B cell (primary cell): Measurements from ENCODE around the gene EMP1. TPM values are rescaled to one million over a fixed set of nuclear protein-coding genes. Genes with fewer than 3 reads are reported as not detected.

Source experiments
- ATAC-seq: fragments of 200-7000 bp; cut with Tn5 transposase; one replicate; pipeline ENCODE4 v1.10.0; 2021; ENCODE audit warnings: low read depth, mild to moderate bottlenecking, moderate number of reproducible peaks, moderate library complexity
- CTCF ChIA-PET: fragments of 350-600 bp; sonication (Branson Sonifier 250); formaldehyde crosslinking; loops from one replicate; lab custom pipeline; 2021; ENCODE audit warnings: antibody characterized with exemption, inconsistent platforms; lab: Charles Lee
- POLR2A ChIA-PET: fragments of 350-600 bp; sonication (Branson Sonifier 250); formaldehyde crosslinking; loops from one replicate; lab custom pipeline; 2021; ENCODE audit warnings: antibody characterized with exemption; lab: Charles Lee
- DNase-seq: peaks from one replicate; pipeline ENCODE4 v3.0.0; 2013
- H2AFZ ChIP-seq: 2 replicates; pipeline ENCODE4 v1.6.1; 2012; ENCODE audit warnings: mild to moderate bottlenecking, low read depth, low read length; ENCODE audit not compliant: insufficient read depth, poor library complexity, severe bottlenecking
- H3K27ac ChIP-seq, 2 donors: 1 replicate in 1 of 2; 2 replicates in 1 of 2; pipeline ENCODE4 v1.5.1; 2012 to 2013; ENCODE audit warnings: low read length in 2 of 2, mild to moderate bottlenecking in 2 of 2, moderate library complexity in 1 of 2
- H3K27me3 ChIP-seq, 4 experiments: fragments of 200-600 bp in 1 of 4; sonication (generic) in 1 of 4; replicated peaks in 1 of 4; 1 replicate in 2 of 4; 2 replicates in 2 of 4; pipeline versions ENCODE4 v1.6.1 to v1.7.0; 2013 to 2016; ENCODE audit warnings: low read length in 3 of 4, mild to moderate bottlenecking in 2 of 4, mixed read lengths in 1 of 4, moderate library complexity in 1 of 4; ENCODE audit not compliant: insufficient read depth in 4 of 4, control insufficient read depth in 3 of 4; ENCODE audit errors: control extremely low read depth in 1 of 4
- H3K36me3 ChIP-seq, 2 experiments: replicated peaks in 1 of 2; 1 replicate in 1 of 2; 2 replicates in 1 of 2; pipeline versions ENCODE4 v1.6.1 to v1.7.1; 2013; ENCODE audit warnings: low read length in 1 of 2; ENCODE audit not compliant: insufficient read depth in 2 of 2, control insufficient read depth in 1 of 2; ENCODE audit errors: control extremely low read depth in 1 of 2, extremely low read depth in 1 of 2
- H3K4me1 ChIP-seq, 2 donors: fragments of 200-600 bp in 1 of 2; sonication (generic) in 1 of 2; 1 replicate in 1 of 2; 2 replicates in 1 of 2; pipeline versions ENCODE4 v1.5.1 to v1.6.1; 2013 to 2017; ENCODE audit warnings: low read length in 2 of 2; ENCODE audit not compliant: control insufficient read depth in 2 of 2, insufficient read depth in 2 of 2
- H3K4me2 ChIP-seq: replicated peaks from 2 replicates; pipeline ENCODE3; 2012; ENCODE audit warnings: mild to moderate bottlenecking, low read depth, low read length; ENCODE audit not compliant: poor library complexity, severe bottlenecking
- H3K4me3 ChIP-seq, 5 experiments: fragments of 200-600 bp in 1 of 5; sonication (generic) in 1 of 5; 1 replicate in 3 of 5; 2 replicates in 2 of 5; pipeline versions ENCODE4 v1.5.1 to v1.7.0; 2011 to 2016; ENCODE audit warnings: low read length in 4 of 5, mild to moderate bottlenecking in 4 of 5, low read depth in 2 of 5, control low read depth in 1 of 5, moderate library complexity in 1 of 5; ENCODE audit not compliant: insufficient read depth in 1 of 5; ENCODE audit errors: control extremely low read depth in 1 of 5, extremely low read depth in 1 of 5
- H3K79me2 ChIP-seq: fragments of 200-600 bp; sonication (generic); one replicate; pipeline ENCODE4 v1.6.0; 2016; ENCODE audit warnings: low read length; ENCODE audit not compliant: control insufficient read depth, insufficient read depth
- H3K9ac ChIP-seq: fragments of 200-600 bp; sonication (generic); 2 replicates; pipeline ENCODE4 v1.6.1; 2017; ENCODE audit warnings: mild to moderate bottlenecking, low read length, moderate library complexity
- H3K9me3 ChIP-seq, 3 donors: one replicate each; pipeline versions ENCODE4 v1.6.1 to v1.7.1; 2013; ENCODE audit warnings: low read length in 2 of 3; ENCODE audit not compliant: control insufficient read depth in 2 of 3, insufficient read depth in 1 of 3; ENCODE audit errors: control extremely low read depth in 1 of 3
- H4K20me1 ChIP-seq: 2 replicates; pipeline ENCODE4 v1.6.0; 2012; ENCODE audit warnings: mild to moderate bottlenecking, low read length; ENCODE audit not compliant: insufficient read depth, control insufficient read depth, poor library complexity, severe bottlenecking
- H3K27ac Mint-ChIP-seq: one replicate; pipeline ENCODE4 v1.8.0; 2021; ENCODE audit warnings: mixed read lengths
- H3K27me3 Mint-ChIP-seq: one replicate; pipeline ENCODE4 v1.8.0; 2021; ENCODE audit warnings: mixed read lengths
- H3K4me1 Mint-ChIP-seq: one replicate; pipeline ENCODE4 v1.8.0; 2021; ENCODE audit warnings: mixed read lengths
- H3K4me3 Mint-ChIP-seq: one replicate; pipeline ENCODE4 v1.8.0; 2021; ENCODE audit warnings: mixed read lengths
- H3K9me3 Mint-ChIP-seq: one replicate; pipeline ENCODE4 v1.8.0; 2022; ENCODE audit warnings: mixed read lengths; ENCODE audit not compliant: insufficient read depth
- CTCF ChIP-seq: fragments of 200-600 bp; IDR thresholded peaks from one replicate; pipeline ENCODE4 v1.8.0; 2022; ENCODE audit warnings: antibody characterized with exemption, mild to moderate bottlenecking
- EZH2 ChIP-seq: IDR thresholded peaks from 2 replicates; pipeline ENCODE4 v1.6.1; 2012; ENCODE audit warnings: borderline replicate concordance, low read depth, mild to moderate bottlenecking, moderate library complexity, low read length; ENCODE audit not compliant: insufficient read depth, poor library complexity, severe bottlenecking
- WGBS: methylation state at CpG from one replicate; pipeline ENCODE4 v1.1.5; 2013; ENCODE audit warnings: missing lambda C conversion rate; ENCODE audit not compliant: insufficient coverage; 5-methylcytosine and 5-hydroxymethylcytosine counted together
- intact Hi-C: fragments of 100-400 bp; cut with micrococcal nuclease; formaldehyde crosslinking; loops from one replicate; pipeline ENCODE4 v1.10.0; 2022
- polyA plus RNA-seq: library from polyadenylated mRNA; depleted of rRNA; stranded (reverse); fragments of >200 nt; gene quantifications from 2 replicates; pipeline ENCODE4 v1.2.3, GENCODE V29; 2012
- total RNA-seq, 2 donors: library from RNA; stranded (reverse); fragments of 120-200 nt in 1 of 2; gene quantifications; 1 replicate in 1 of 2; 2 replicates in 1 of 2; pipeline versions ENCODE4 v1.2.3 to v1.2.4, GENCODE V29; 2013 to 2022

Gene EMP1
- total and polyA plus RNA-seq, 2 donors (not counting 1 experiment from before 2014, with no cell fraction given), result 0.07 to 0.64 TPM

DNA sequence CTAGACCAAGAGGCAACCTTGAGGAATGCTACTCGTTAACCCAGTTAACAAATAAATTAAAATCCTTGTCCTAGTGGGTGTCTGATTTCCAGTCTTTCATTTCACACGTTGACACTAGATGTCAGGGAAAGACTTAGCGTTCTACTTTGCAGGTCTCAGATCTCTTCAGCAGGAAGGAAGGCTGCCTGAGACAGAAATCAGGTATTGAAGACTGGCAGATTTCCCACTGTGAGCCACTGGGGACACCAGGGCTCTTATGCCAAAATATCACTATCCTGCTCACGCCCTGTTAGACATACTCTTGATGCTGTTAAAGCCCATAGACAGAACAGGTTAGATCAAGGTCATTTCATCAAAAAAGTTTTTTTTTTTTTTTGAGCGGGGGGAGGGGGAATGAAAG lies 33.0 kb downstream of the EMP1 start:
- Histone ChIP-seq H3K4me1 (no peaks in the 10 kb centered on the region), H2AFZ (no peak overlapping the region), H3K4me2 (no peak overlapping the region), H3K27me3 (no peaks in the 10 kb centered on the region), H3K27ac (no peak overlapping the region), H3K9me3 (no peaks in the 10 kb centered on the region), H3K79me2 (no peaks in the 10 kb centered on the region), H3K4me3 (no peak overlapping the region), H4K20me1 (no peaks in the 10 kb centered on the region), H3K9ac (no peak overlapping the region), H3K36me3 (no peaks in the 10 kb centered on the region)
- Mint-ChIP-seq H3K27me3 (peaks cover 34% of the 10 kb centered on the region), H3K9me3 (no peaks in the 10 kb centered on the region), H3K4me1 (no peaks in the 10 kb centered on the region), H3K4me3 (no peak overlapping the region), H3K27ac (no peak overlapping the region)
- TF ChIP-seq CTCF (no peak), EZH2 (no peak)
- no peak for ATAC-seq
- intact Hi-C loops, result no loop called here
- 83% methylated on average over 3 of the region's 5 CpGs for WGBS
- DNase-seq, result no peak
- ChIA-PET CTCF (no interaction called here), POLR2A (no interaction called here)

GRCh38 chr12:13230500-13230899 lies 34.0 kb downstream of the EMP1 start:
- TF ChIP-seq EZH2, result no peak
- no peak for TF ChIP-seq CTCF
- no CpG with 5 or more reads among the region's 5 CpGs for WGBS
- no peak overlapping the region for H3K4me3 Mint-ChIP-seq
- DNase-seq (no peak), ATAC-seq (no peak)
- ChIA-PET CTCF (no interaction called here), POLR2A (no interaction called here)
- no peaks in the 10 kb centered on the region for H3K36me3 ChIP-seq
- no peaks in the 10 kb centered on the region for H3K9me3 ChIP-seq
- no peaks in the 10 kb centered on the region for H3K9me3 Mint-ChIP-seq
- H3K27ac ChIP-seq, result no peak overlapping the region
- intact Hi-C loops, result no loop called here
- no peak overlapping the region for H3K9ac ChIP-seq
- no peak overlapping the region for H3K27ac Mint-ChIP-seq
- no peaks in the 10 kb centered on the region for H3K4me1 Mint-ChIP-seq
- H3K4me2 ChIP-seq, result no peak overlapping the region
- no peak overlapping the region for H2AFZ ChIP-seq
- no peaks in the 10 kb centered on the region for H3K79me2 ChIP-seq
- no peak overlapping the region for H3K4me3 ChIP-seq
- no peaks in the 10 kb centered on the region for H3K4me1 ChIP-seq
- H4K20me1 ChIP-seq, result no peaks in the 10 kb centered on the region
- H3K27me3 Mint-ChIP-seq, result peaks cover 28% of the 10 kb centered on the region
- H3K27me3 ChIP-seq, result no peaks in the 10 kb centered on the region
